Inferior parietal cortex (tissue), 1 donor: ENCODE results near the gene TFF3.

ENCODE experiments used
- DNase-seq: peaks from one replicate; pipeline ENCODE4 v3.0.0-alpha.2; 2016; ENCODE audit errors: extremely low spot score

The TFF3 gene

DNA sequence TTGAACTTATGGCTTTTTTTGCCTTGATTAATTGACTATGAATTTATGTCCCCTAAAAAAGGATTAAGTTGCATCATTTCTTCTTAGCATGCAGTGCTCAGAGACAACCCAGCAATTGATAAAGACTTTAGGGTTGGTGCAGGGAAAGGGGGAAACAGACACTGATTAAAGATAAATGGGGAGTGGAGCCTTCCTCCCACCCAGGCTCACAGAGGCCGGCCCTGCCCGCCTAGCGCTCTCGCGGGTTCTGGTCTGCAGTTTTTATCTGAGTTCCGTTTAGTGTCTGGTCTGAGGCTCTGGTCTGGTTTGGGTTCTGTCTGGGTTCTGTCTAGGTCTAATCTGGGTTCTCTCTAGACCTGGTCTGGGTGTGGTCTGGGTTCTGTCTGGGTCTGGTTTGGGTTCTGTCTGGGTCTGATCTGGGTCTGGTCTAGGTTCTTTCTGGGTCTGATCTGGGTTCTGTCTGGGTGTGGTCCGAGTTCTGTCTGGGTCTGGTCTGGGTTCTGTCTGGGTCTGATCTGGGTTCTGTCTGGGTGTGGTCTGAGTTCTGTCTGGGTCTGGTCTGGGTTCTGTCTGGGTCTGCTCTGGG, 48.1 kb downstream of the TFF3 start:
- no peak for DNase-seq

DNA sequence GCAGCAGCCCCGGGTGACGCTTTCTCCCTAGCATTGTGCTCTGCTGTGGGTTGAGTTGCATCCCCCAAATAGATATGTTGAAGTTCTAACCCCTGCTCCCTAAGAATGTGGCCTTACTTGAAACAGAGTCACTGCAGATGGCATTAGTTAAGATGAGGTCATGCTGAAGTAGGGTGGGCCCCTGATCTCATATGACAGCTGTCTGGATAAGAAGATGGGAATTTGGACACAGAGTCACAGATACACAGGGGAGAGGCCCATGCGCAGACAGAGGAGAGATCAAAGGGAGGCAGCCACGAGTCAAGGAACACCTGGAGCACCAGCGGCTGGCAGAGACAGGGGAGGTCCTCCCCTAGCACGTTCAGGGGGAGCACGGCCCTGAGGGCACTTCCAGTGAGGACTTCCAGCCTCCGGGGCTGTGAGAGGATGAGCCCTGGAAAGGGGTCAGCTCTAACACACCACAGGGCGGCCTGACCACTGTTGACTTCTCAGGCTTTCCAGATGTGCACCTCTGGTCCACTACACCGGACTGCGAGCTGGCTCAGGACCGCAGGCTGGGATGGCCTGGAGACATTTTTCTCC, 49.9 kb downstream of the TFF3 start:
- DNase-seq, result no peak

DNA sequence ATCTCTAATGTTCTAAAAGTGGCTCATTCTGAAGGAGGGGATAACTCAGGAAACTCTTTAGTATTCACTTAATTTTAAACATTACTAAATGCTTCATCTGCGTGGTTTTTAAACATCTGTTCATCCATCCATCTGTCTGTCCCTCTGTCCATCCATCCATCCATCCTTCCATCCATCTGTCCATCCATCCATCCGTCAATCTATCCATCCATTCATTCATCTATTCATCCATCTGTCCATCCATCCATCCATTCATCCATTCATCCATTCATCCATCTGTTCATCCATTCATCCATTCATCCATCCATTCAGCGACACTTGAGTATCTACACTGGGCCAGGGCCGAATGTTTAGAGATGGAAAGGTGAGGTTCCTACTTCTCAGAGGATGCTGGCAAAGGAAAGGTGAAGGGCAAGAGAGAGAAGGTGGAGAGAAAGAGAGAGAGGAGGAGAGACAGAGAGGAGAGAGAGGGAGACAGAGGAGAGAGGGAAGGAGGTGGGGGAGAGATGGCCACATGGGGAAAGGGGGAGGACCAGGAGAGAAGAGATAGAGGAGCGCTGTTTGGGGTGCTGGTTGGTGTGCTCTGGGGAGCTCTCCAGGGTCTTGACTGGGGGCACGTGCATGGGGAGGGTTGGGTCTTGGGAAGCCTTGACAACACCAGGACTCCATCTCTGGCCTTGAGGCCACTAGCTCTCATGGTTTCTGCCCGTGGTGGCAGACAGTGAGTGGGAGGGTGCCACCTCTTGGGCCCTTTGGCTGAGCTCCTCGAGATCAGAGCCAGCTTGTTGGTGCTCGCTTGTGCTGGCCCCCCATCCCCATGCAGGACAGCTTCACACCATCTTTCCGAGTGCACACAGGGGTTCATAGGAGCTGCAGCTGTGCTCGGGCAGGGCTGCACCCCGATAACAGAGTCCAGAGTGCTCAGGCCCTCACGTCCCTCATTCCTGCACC, 50.7 kb downstream of the TFF3 start:
- DNase-seq, result no peak

DNA sequence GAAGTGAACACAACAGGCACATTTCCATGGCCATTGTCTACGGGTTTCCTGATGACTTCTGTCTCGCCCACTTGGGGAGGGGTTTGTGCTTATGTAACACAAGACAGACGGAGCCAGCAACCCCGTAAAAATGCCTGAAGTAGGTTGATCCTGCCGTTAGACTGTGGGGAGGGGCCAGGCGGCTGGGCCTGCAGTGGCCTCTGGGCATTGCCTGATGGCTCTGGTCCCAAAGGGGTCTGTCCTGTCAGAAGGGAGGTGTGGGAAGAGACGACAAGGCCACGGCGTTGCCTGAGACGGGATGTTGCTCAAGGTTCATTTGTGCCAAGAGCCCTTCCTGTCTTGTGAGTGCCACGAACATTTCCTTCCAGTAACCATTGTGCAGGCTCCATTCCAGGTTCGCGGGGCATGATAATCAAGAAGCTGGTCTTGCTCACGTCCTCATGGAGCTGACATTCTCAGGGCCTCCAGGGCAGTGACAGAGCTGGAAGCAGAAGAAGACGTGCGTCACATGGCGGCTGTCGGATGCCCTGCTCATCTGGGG, 51.5 kb downstream of the TFF3 start:
- no peak for DNase-seq

DNA sequence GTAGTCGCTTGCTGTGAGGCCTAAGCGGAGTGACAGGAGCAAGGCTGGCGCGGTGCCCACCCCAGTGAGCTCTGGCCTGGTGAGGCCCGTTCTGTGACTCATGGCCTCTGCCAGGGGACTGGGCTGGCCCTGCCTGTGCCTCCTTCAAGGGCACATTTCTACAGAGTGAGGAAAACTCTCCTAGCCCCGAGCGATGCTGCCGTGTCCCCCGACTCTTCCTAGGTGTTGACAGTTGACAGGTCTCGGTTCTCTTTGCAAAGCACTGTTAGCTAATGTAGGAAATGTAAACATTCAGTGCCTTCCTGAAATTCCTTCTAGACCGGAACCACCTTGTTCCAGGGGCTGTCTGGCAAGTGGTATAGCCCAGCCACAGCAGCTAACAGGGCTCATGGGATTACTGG, 52.4 kb downstream of the TFF3 start:
- no peak for DNase-seq

DNA sequence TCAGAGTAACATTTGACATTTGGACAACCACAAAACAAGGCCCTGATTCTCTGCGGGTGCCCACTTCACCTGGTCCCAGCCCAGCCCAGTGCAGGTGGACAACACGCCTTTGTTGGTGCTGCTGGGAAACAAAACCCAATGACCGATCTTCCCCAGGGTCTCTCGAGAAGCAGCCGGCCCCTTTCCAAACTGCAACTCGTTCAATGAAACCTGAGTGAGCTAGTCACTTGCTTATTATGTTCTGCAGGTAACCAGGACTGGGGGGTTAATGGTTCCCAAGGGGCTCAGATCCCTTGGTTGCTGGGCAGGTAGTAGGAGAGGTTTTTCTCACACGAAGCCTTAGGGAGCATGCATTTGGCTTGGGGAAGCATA, 53.4 kb downstream of the TFF3 start:
- no peak for DNase-seq
